Rectal smooth muscle tissue (tissue), 1 donor: ENCODE results near the gene LMO7.
A peak's percentile ranks its signal among the peaks of the same experiment; 100 is the strongest.

Experiments used
- H3K27ac ChIP-seq: one replicate; pipeline ENCODE4 v1.7.0; 2013; ENCODE audit warnings: low read depth, low read length, inconsistent platforms
- H3K27me3 ChIP-seq: one replicate; pipeline ENCODE4 v1.7.0; 2013; ENCODE audit warnings: low read length; ENCODE audit not compliant: control insufficient read depth, insufficient read depth
- H3K36me3 ChIP-seq: one replicate; pipeline ENCODE4 v1.7.0; 2013; ENCODE audit warnings: low read length; ENCODE audit not compliant: control insufficient read depth, insufficient read depth
- H3K4me1 ChIP-seq: one replicate; pipeline ENCODE4 v1.7.0; 2013; ENCODE audit warnings: low read length; ENCODE audit not compliant: control insufficient read depth, insufficient read depth
- H3K4me3 ChIP-seq: one replicate; pipeline ENCODE4 v1.7.0; 2013; ENCODE audit warnings: low read length
- H3K9ac ChIP-seq: one replicate; pipeline ENCODE4 v1.7.0; 2013; ENCODE audit warnings: low read length

LMO7 gene

DNA sequence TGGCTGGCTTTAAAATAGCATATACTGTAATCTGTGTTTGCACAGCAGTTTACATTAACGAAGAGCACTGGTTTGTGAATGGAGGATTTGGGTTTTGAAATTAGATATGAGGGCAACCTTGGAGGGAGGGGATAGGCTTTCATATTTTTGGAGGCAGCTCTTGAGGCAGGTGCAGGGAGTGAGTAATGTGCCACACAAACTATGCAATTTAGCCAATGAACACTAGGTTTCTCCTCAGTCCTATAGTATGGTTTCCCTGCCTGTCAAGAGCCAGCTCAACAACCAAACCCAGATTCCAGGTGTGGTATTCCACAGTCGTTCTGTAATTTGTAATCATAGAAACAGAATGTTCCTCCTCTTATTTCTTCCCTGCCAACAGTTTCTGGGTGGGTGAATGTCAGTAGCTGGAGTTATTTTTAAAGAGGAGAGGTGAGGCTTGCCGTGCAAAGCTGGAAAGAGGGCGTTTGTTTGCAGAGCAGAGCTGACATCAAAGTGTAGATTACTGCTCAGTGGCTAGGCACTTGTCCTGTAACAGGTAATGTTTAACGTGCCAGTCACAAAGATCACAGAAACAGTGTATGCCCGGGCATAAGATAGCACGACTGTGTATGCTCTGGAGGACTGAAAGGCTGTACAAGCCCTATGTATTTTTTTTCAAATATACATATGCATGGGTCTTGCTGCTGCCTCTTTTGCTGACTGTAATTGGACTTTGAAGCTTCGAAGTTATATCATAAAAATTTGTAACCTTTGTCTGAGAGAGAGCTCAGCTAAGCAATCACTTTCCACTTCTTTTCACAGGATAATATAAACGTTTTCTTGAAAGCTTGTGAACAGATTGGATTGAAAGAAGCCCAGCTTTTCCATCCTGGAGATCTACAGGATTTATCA, 124.2 kb downstream of the LMO7 start:
- Histone ChIP-seq H3K27ac (no peak overlapping the region), H3K4me1 (no peaks in the 10 kb centered on the region), H3K9ac (no peak overlapping the region), H3K4me3 (peak overlapping the region; percentile 58), H3K27me3 (no peaks in the 10 kb centered on the region), H3K36me3 (no peaks in the 10 kb centered on the region)

DNA sequence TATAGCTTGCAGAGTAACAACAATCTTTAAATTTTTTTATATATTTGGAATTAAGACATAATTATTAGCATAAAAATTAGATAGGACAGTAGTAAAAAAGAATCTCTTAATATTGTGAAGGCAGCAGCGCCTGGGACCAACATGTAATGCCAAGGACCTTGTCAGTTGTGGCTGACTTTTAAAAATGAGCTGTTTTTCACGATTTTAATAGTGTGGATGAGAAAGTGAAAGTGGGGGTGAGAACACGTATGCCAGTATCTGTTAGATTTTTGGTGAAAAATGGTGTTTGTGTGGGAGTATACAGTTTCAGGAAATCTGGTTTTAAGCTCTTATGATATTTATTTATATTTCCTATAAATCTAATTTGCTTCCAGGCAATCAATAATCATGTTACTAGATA, 125.2 kb downstream of the LMO7 start:
- Histone ChIP-seq H3K4me1 (no peaks in the 10 kb centered on the region), H3K36me3 (no peaks in the 10 kb centered on the region), H3K4me3 (peak overlapping the region; percentile 58), H3K27me3 (no peaks in the 10 kb centered on the region), H3K27ac (no peak overlapping the region), H3K9ac (no peak overlapping the region)

DNA sequence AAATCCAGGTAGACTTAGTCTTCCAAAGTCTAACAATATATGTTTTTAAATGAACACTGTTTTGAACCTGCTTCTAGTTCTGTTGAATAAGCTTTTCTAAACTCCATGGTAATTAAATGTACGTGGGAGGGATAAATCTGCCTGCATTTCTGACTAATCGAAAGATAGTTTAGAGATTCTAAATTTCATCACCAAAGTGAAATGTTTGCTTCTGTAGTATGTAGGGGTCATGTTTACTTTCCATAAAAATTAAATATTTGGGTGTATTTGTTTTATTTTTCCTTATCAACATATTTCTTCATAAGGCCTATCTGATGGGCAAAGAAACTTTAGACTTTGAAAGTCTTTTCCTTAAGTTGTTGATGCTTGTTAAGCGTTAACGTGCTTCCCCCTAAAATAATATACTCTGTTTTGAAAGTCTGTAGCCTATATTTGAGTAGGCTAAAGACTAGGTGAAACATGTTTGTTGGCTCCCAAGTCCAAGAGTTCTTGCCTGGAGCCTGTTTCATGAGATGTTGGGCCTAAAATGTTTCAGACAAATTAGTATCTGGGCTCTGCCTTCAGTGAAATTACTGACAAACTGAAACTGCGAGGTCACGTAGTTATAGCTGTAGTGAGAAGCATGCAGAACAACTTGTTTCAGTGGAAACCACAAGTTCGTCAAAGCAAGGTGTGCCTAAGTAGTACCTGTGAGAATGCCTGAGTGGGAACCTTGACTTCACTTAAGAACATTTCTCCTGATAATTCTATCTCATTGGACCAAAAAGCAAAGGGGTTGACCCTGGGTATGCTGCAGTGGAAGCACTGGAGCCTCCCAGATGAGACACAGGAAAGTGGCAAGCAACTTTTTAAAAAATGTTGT, 126.2 kb downstream of the LMO7 start:
- no peak overlapping the region for H3K9ac ChIP-seq

DNA sequence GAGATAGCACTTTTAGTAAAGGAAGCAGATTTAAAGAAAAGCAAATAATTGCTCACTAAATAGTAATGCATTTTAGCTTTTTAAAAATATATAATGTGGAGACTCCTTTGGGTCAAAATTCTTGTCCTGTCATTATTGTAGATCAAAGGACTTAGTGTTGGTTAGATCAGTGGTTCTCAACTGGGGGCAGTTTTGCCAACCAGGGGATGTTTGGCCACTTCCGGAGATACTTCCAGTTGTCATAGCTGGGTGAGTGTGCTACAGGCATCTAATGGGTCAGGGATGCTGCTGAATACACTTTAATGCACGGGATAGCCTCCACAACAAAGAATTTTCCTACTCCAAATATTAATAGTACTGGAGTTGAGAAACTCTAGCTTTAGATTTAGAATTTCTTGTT, 126.8 kb downstream of the LMO7 start:
- Histone ChIP-seq H3K27ac (no peak overlapping the region), H3K36me3 (no peaks in the 10 kb centered on the region), H3K27me3 (no peaks in the 10 kb centered on the region), H3K4me3 (peak overlapping the region; percentile 25), H3K4me1 (no peaks in the 10 kb centered on the region), H3K9ac (no peak overlapping the region)

More for the DNA sequence above, 126.2 kb downstream of the LMO7 start:
- peak overlapping the region; percentile 30 for H3K4me3 ChIP-seq
- H3K36me3 ChIP-seq, result no peaks in the 10 kb centered on the region
- no peaks in the 10 kb centered on the region for H3K4me1 ChIP-seq
- no peaks in the 10 kb centered on the region for H3K27me3 ChIP-seq
- H3K27ac ChIP-seq, result no peak overlapping the region

DNA sequence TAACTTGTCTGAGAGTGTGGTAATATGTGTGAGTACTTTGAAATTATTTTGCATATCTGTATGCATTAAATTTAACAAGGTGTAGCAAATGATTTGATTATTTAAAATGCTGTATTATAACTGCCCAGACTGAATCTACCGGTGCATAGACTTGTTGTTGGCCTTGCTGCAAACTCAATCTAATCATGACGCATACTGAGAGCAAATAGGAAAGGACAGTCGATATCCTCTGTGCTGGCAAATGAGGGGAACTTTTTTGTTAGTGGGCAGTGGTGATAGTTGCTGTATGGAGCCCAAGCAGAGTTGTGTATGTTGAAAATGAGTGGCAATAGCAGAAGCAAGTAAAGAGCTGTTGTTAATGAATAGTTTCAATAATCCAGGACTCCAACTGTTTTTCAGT, 127.4 kb downstream of the LMO7 start:
- Histone ChIP-seq H3K4me3 (peak overlapping the region; percentile 25), H3K27ac (no peak overlapping the region), H3K4me1 (no peaks in the 10 kb centered on the region), H3K27me3 (no peaks in the 10 kb centered on the region), H3K9ac (no peak overlapping the region), H3K36me3 (no peaks in the 10 kb centered on the region)

DNA sequence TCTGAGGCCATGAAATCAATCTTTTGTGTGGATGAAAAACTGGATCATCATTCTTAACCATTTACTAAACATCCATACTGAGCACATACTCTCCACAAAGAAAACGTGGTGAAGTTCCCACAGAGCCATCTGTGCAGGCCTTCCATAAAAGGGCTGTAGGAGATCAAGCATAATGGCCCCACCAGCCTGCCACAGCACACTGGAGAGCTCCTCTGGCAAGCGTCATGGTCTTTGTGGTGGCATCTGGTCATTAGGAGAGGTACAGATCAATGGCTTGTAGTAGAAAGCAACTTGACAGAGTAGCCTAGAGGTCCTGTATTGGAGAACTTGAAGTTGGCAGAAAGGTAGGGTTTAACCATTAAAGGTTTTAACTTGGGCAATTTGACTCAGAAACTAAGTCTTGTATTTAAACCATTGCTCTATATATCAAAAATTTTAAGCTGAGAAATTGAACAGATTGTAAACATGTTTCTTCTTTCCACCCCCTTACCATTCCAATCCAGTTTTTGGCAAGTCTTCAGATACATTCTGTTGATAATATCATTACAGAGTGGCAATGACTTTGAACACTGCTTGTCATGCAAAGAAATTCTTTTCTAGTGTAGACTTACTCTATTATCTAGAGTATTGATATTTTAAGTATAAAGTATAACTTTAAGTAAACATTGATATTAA, 128.3 kb downstream of the LMO7 start:
- Histone ChIP-seq H3K4me3 (no peak overlapping the region), H3K9ac (no peak overlapping the region), H3K4me1 (no peaks in the 10 kb centered on the region), H3K36me3 (no peaks in the 10 kb centered on the region), H3K27me3 (no peaks in the 10 kb centered on the region), H3K27ac (no peak overlapping the region)

DNA sequence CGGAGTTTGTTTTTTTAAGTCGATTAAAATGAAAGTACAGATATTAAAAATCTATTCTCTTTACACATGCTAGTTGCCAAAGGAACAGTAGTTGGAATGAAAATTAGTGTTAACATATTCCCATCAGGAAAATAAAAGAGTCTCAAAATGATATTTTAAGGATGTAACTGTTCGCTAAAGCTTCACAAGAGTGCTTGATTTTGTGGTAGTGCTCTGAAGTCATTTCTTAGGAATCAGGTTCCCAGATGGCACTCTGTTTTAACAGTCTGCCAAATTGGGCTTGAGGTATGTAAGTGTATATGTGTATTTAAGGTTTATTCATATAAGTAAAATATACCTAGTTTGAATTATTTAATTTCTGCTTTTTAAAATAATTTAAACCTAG, 128.8 kb downstream of the LMO7 start:
- Histone ChIP-seq H3K27me3 (no peaks in the 10 kb centered on the region), H3K27ac (no peak overlapping the region)

DNA sequence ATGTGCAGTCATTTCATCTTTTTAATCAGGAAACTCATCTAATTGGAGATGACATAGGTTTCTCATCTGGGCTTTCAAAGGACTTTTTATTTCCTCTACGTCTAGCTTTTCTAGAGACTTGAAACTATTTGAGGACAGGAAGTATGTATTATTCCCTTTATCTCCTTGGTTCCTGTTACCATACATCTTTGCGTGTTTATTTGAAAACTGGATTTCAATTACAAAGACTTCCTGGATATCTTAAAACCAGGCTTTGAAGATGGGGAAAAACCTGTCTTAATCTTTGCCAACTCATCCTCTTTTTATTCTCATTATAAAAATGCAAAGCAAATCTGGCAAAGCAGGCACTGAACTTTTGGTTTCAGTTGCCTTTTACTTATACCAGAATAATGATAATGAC, 130.5 kb downstream of the LMO7 start:
- Histone ChIP-seq H3K36me3 (no peaks in the 10 kb centered on the region), H3K4me3 (no peak overlapping the region), H3K9ac (no peak overlapping the region), H3K4me1 (no peaks in the 10 kb centered on the region), H3K27me3 (no peaks in the 10 kb centered on the region), H3K27ac (no peak overlapping the region)

More for the DNA sequence above, 128.8 kb downstream of the LMO7 start:
- no peaks in the 10 kb centered on the region for H3K36me3 ChIP-seq
- H3K4me3 ChIP-seq, result no peak overlapping the region
- H3K4me1 ChIP-seq, result no peaks in the 10 kb centered on the region
- no peak overlapping the region for H3K9ac ChIP-seq

DNA sequence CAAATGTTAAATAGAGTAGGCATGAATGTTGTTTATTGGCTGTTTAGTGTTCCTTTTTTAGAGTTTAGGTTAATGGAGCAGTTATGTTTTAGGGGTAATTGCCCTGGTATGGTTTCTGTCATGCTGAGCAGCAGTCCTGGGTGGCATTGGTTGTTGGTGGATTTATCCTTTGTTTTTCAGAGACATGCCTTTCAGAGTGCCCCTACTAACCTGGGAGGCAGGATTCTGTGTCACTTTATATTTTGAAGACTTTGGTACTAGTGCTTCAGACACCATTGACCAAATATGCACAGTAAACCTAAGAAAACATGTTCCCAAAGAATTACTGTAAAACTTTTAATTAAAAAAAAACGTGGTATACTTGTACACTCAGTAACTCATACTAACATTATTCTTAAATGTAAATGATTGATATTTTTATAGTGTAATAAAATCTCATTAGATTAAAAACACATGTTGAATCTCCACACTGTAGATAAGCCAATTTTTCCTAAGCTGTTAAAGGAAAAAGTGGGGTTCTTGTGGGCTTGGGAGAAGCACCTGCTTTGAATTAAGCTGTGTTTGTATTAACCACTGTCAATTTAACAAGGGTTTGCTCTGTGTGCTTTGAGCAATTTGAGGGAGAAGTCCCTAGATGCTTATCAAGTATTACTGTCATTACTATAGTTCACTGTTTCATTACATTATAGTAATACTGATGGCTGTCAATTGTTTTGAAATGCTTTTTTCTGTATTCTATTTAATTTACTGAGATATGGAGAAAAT, 133.2 kb downstream of the LMO7 start:
- H3K27ac ChIP-seq, result no peak overlapping the region
- no peak overlapping the region for H3K9ac ChIP-seq
- no peaks in the 10 kb centered on the region for H3K27me3 ChIP-seq
- H3K4me3 ChIP-seq, result no peak overlapping the region
- no peaks in the 10 kb centered on the region for H3K4me1 ChIP-seq
- H3K36me3 ChIP-seq, result no peaks in the 10 kb centered on the region

DNA sequence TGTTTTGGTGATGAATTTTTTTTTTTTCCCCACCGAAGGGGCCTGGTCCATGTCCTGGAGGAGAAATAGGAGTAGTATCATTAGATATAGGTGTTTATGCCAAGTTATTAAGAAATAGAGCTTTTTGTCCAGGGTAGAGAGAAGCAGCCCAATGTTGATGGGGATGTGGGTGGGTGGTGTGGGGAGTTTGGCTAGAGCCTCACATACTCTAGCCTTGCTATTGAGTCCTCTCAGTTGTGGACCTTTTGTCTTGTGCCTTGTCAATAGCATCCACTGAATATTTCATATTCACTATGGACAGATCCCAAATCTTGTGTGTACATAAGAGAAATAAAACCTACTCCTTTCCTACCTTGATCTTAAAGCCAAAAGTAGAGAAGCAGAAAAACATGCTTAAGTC, 134.0 kb downstream of the LMO7 start:
- Histone ChIP-seq H3K4me3 (no peak overlapping the region), H3K27ac (no peak overlapping the region), H3K4me1 (no peaks in the 10 kb centered on the region)

DNA sequence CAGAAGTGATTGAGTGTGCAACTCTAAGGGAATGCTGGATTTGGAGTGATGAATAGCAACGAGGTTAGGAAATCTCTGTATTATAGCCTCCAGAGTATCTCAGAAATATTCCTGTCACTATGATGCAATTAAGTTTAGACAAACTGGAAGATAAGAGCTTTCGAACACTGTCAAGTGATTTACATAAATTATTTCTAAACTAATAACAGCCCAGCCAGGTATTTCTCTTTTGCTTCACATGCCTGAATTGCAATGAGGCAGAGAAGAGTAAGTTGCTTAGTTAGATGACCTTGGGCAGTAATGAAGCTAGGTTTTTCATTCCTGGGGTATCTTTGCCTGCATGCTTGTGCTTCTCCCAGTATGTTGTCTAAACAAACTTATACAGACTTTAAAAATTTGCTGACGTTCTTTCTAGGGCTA, 134.5 kb downstream of the LMO7 start:
- Histone ChIP-seq H3K27ac (no peak overlapping the region), H3K36me3 (no peaks in the 10 kb centered on the region), H3K4me3 (no peak overlapping the region), H3K27me3 (no peaks in the 10 kb centered on the region), H3K9ac (no peak overlapping the region), H3K4me1 (no peaks in the 10 kb centered on the region)

More for the DNA sequence above, 134.0 kb downstream of the LMO7 start:
- Histone ChIP-seq H3K9ac (no peak overlapping the region), H3K27me3 (no peaks in the 10 kb centered on the region), H3K36me3 (no peaks in the 10 kb centered on the region)

DNA sequence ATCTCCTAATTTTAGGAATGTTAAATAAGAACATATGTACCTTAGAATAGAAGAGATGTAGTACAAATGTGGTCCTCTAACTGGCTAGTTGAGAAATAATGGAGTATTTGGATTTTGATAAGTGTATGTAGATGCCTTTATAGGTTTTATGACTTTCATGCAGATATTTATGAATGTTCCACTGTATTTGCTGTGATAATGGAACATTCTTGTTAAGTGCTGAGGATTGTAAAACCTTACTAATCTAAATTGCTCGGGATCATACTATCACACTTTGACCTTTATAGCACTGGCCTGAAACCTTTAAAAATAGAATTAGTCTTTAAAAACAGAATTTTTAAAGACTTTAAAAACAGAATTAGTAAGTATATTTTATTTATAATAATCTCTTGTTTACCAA, 135.1 kb downstream of the LMO7 start:
- no peak overlapping the region for H3K4me3 ChIP-seq
- H3K36me3 ChIP-seq, result no peaks in the 10 kb centered on the region
- no peak overlapping the region for H3K27ac ChIP-seq
- H3K27me3 ChIP-seq, result no peaks in the 10 kb centered on the region
- no peaks in the 10 kb centered on the region for H3K4me1 ChIP-seq
- H3K9ac ChIP-seq, result no peak overlapping the region
